Stimulated activated CD4-positive, alpha-beta T cell treated with anti-CD3 and anti-CD28 coated beads, TNF-alpha, amount 100 ng/mL, for 1 hour (primary cell): ENCODE measurements around the gene TFB1M.

ENCODE experiments used
- DNase-seq, 3 donors: peaks; one replicate each; pipeline ENCODE4 v3.0.0-alpha.2; 2020; ENCODE audit warnings: low read depth in 3 of 3, low spot score in 1 of 3

TFB1M gene

GRCh38 chr6:155265843-155266535 is 48.3 kb downstream of the TFB1M start:
- no peak for DNase-seq

- no peak for DNase-seq
Observed at GRCh38 chr6:155264693-155265320, 49.5 kb downstream of the TFB1M start.

DNA sequence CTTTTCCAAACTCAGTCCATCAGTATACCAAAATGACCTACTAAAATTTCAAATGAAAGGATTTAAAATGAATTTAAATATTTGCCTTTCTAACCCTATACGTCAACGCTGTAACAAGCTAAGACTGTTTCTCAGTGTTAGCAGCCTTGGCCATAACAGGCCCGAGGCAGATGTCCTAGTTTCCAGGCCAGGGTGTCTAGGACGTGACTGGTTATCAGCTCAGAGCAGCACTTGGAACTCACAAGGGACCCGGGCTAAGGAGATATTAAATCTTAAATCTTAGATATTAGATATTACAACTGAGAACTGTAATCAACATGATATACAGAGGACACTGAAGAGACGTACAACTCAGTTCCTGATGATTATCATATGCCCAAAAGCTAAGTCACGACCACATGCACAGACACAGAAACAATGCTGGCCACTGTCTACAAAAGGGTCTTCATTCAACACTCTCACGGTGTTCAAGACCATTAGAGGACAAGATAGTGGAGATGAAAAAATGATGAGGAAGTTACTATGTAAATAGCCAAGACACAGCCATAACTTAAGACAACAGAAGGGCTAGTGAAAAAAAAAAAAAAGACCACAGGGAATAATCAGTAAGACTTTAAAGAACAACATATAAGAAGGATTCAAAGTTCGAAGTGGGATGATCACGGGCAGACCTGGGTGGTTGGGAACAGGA is 50.8 kb downstream of the TFB1M start, which contains the start of gene CLDN20:
CLDN20 (plus strand) TSS at position 641 of the 691 bp plus-strand sequence. CDS start 11,707 bp downstream, outside the sequence.
- no peak for DNase-seq

DNA sequence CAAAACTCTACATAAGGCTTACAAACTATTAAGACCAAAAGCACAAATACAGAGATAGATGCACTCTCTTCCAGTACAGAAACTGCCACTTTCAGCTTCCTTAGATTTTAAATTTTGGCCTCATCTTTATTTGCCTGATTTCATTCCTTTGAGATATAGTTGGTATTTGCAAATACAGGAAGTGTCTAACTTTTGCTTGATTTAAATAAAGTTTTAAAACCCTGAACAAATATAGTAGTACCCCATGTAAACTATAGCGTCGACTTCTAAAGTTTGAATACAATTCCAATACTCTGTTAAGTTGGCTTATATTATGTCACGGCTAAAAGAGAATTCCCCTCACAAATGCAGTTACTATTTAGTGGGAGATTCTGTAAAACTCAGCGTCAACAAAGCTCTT is 51.6 kb downstream of the TFB1M start:
- DNase-seq = no peak

GRCh38 chr6:155261111-155261900 is 53.0 kb downstream of the TFB1M start:
- no peak for DNase-seq

DNA sequence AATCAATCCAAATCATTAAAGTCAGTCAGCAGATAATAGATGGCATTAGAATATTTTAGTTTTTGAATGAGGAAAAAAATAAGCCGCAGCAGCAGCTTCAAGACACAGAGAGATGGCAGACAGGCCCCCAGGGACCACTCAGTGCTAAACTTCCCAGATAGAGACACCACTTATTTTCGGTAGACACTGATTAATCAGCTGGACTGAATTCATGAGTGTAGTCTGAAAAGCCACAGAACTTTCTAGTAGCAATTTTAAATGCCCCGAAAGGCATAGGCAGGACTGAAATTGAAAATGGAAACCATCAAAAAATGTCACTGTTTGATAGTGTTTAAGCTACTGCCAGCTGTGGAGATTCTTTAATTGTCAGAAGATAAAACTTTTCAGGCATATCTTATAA is 53.6 kb downstream of the TFB1M start:
- no peak for DNase-seq

DNA sequence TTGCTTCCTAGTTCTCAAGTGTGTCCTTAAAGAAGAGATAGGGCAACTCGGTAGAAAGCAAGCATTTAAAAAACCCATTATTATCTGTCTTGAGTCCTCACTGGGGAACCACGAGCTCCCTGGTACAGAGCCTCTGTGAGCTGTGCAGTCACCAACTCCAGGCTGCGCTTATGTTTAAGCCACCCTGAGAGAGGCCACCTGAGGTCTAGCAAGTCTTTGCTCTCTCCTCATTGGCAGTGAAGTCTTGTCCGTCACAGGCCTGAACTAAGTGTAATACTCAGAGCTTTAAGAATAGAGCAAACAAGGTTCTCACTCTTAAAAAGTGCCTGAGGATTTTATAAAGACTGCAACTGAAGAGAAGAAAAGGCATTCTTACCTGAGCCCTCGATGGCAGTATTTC is 54.4 kb downstream of the TFB1M start:
- DNase-seq = no peak

DNA sequence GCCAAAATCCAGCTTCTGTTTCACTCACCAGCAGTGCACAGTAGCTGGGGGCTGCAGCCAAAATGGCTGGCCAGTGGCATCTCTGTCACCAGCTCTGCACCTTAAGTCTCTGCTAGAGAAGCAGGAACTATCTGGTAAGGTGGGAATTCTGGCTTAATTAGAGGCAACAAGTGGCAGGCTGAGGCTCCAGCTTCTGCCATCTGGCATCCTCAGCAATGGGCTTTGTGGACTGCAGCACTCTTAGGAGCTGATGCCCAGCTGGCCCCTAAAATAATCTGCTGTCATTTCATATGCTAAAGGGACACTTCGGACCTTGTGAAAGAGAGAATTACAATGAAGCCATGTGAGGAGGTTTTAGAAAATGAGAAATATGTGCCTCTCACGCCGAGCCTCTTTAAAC is 55.1 kb downstream of the TFB1M start:
- no peak for DNase-seq

DNA sequence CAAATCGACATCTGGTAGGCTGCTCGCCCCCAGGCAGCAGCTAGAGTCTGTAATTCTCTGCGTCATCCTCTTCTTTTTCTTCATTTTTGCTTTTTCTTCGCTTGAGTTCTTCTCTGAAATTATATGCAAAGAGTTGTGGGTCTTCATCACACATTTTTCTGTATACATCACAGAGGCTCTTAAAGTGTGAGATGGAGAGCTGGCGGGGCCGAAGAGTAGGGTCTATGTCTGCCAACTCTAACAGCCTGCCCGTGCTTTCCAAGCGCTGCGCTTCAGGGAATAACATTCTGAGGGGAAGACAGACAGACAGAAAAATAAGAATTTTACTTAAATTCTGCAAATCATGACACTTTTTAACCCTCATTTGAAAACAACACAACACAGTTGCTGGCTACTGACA is 56.5 kb downstream of the TFB1M start:
- DNase-seq = no peak

- DNase-seq = no peak
Observed at GRCh38 chr6:155256122-155256795, 58.0 kb downstream of the TFB1M start.

- DNase-seq = no peak
Observed at GRCh38 chr6:155254139-155254538, 60.1 kb downstream of the TFB1M start.

GRCh38 chr6:155253337-155253736 is 60.9 kb downstream of the TFB1M start:
- DNase-seq = no peak

GRCh38 chr6:155252581-155252980 is 61.7 kb downstream of the TFB1M start:
- DNase-seq = no peak

DNA sequence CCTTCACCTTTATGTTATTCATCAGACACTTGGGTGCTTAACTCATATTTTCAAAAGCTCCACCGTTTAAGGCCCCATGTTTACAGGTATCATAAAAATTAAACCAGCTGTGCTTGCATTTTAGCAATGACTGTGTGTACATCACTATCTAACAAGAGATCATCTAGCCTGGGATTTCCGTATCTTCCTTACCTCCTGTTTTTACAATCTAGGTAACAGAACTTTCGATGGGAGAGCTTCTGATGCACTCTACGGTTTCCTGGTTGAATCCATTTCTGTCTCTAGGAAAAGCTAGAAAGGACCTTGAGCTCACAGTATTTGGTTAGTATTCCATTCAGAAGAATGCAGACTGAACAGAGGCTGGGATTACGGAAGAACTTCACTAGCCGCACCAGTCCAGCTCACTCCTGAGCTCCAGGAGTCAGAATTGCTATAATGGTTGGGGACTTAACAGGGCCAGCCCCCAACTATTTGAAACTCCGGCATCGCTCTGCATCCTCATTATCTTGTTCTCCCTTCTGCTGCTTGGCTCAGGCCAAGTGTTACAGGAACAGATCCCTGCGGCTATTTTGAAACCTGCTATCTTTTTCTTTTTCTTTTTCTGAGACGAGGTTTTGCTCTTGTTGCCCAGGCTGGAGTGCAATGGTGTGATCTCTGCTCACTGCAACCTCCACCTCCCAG is 63.4 kb downstream of the TFB1M start:
- DNase-seq = no peak

DNA sequence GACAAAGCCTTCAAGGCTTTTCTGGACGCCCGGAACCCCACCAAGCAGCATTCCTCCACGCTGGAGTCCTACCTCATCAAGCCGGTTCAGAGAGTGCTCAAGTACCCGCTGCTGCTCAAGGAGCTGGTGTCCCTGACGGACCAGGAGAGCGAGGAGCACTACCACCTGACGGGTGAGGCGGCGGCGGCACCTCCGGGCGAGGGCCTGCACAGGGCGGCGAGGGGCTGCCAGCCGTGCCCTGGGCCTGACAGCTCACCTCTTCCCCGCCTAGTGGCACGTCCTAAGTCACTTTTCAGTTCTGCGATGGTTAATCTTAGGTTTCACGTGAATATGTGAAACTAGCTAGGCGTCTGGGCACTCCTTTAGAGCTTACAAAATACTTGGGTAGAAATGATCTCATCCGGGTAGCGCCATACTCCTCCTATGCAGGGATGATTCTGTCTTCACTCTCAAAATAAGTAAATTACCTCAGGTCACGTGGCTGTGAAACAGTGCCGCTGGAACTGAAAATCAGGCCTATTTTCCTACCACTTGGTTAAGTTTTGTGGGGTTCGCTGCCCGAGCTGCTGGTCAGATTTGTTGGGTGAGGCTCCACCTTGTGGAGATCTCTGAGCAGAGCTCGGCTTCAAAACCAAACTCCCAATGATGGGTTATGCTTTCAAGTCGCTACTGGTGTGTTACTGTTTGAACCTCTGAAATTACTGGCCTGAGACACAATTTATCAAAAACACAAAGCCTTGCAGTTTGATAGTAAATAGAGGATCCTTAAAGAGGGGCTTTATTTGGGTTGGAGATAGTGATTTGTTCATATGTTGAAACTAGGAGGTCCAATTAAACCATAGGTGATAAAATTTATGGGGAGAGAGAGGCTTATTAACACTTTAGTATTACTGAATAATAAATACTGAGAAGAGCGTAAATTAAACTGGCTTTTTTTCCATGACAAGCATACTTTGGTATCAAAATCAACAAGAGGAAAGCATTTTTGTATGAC is 66.0 kb downstream of the TFB1M start:
- no peak for DNase-seq

DNA sequence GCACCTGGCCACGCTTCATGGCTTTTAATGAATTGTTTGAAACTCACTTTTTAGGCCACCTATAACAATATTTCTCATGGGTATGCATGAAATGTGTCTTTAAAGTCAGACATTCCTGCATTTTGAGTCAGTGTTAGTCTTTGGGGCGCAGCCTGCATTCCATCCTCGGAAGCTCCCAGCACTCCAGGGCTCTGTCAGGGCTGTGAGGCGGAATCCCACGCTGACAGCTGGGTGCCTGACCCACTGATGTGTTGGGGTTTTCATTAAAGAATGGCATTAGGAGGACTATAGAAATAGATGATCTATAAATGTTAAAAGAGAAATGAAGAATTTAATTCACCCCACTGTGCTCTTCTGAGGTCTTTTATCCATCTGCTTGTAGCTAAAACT is 66.7 kb downstream of the TFB1M start:
- no peak for DNase-seq

- no peak for DNase-seq
Observed at GRCh38 chr6:155246825-155247224, 67.5 kb downstream of the TFB1M start.

GRCh38 chr6:155245831-155246230 is 68.5 kb downstream of the TFB1M start:
- DNase-seq = no peak

- no peak for DNase-seq
Observed at GRCh38 chr6:155245193-155245592, 69.1 kb downstream of the TFB1M start.
